ENCODE measurements around the gene DSN1. TPM values are rescaled to one million over a fixed set of nuclear protein-coding genes. Genes with fewer than 3 reads are reported as not detected.

Gene DSN1
- total RNA-seq, 1 experiment from 2014 or later: 27.9 TPM

GRCh38 chr20:36805396-36805795 is 31.8 kb upstream of the DSN1 start:
- peaks cover 10 to 16% of the 10 kb centered on the region in 2 experiments; a peak in 3 of 4 replicates for H3K36me3 ChIP-seq (ENCODE audit: control insufficient read depth in 1 of 2, insufficient read depth in 2 of 2, low read length in 2 of 2)
- H3K27me3 ChIP-seq (ENCODE audit: insufficient read depth, low read length): no peaks in the 10 kb centered on the region
- H3K4me1 ChIP-seq (ENCODE audit: control insufficient read depth in 1 of 2, insufficient read depth in 2 of 2, low read length in 2 of 2): peaks cover 0 to 9% of the 10 kb centered on the region in 2 experiments; a peak in 1 of 4 replicates
- no peaks in the 10 kb centered on the region for H3K79me2 ChIP-seq (ENCODE audit: insufficient read depth, low read length)
- H3K9me3 ChIP-seq (ENCODE audit: control insufficient read depth in 1 of 2, insufficient read depth in 1 of 2, low read depth in 1 of 2, low read length in 2 of 2): no peaks in the 10 kb centered on the region
- H2AFZ ChIP-seq (ENCODE audit: low read depth, low read length, poor library complexity, severe bottlenecking): no peak overlapping the region
- ChIA-PET CTCF (no interaction called here), RAD21 (ENCODE audit: low non-redundant PET in 1 of 2, low total read pairs in 2 of 2, uncharacterized antibody in 2 of 2, unreplicated experiment in 2 of 2) (no interaction called here), POLR2A (no interaction called here)
- H3K4me3 ChIP-seq (replicated peaks in 1 of 2; ENCODE audit: low read depth in 1 of 2, low read length in 2 of 2): no peak overlapping the region
- DNase-seq (ENCODE audit: low read depth, low spot score) (no peak), ATAC-seq (no peak)
- intact Hi-C loops (cut with micrococcal nuclease): no loop called here
- no peak overlapping the region for H3K4me2 ChIP-seq (ENCODE audit: low read length)
- no TSS peak for BruUV-seq (replicated peaks)
- H3K27ac ChIP-seq (ENCODE audit: low read depth, low read length): no peak overlapping the region
- TF ChIP-seq RAD21 (IDR thresholded peaks at IDR 0.05; ENCODE audit: low read depth): no peak
- no peak for TF ChIP-seq CEBPB (IDR thresholded peaks at IDR 0.05; ENCODE audit: low read depth)
- no peak for TF ChIP-seq POLR2AphosphoS5 (IDR thresholded peaks at IDR 0.05; ENCODE audit: low read depth, low read length)
- TF ChIP-seq TCF7L2 (IDR thresholded peaks at IDR 0.05; ENCODE audit: borderline replicate concordance, extremely low read depth, insufficient read depth, insufficient read length): no peak
- no peak for TF ChIP-seq MAX (IDR thresholded peaks at IDR 0.05)
- no peak for TF ChIP-seq SRF (IDR thresholded peaks at IDR 0.05; ENCODE audit: low read depth)
- no peak for TF ChIP-seq POLR2A (IDR thresholded peaks at IDR 0.05; ENCODE audit: borderline replicate concordance, extremely low read depth, insufficient read depth, insufficient read length)
- no peak for TF ChIP-seq ZBTB33 (IDR thresholded peaks at IDR 0.05; ENCODE audit: extremely low read depth, insufficient replicate concordance, low read length)
- TF ChIP-seq FOSL1 (IDR thresholded peaks at IDR 0.05; ENCODE audit: low read depth): no peak
- TF ChIP-seq SIN3A (IDR thresholded peaks at IDR 0.05; ENCODE audit: low read depth): no peak
- no peak for TF ChIP-seq EZH2 (IDR thresholded peaks at IDR 0.05)
- no peak for TF ChIP-seq EZH2phosphoT487 (IDR thresholded peaks at IDR 0.05; ENCODE audit: borderline replicate concordance)
- no peak for TF ChIP-seq YY1 (IDR thresholded peaks at IDR 0.05; ENCODE audit: extremely low read depth, insufficient replicate concordance, low read depth, low read length)
- TF ChIP-seq REST (IDR thresholded peaks at IDR 0.05; ENCODE audit: low read depth): no peak
- TF ChIP-seq SP1 (IDR thresholded peaks at IDR 0.05; ENCODE audit: low read depth): no peak
- no peak for TF ChIP-seq JUND (IDR thresholded peaks at IDR 0.05)
- H3K9me2 ChIP-seq (ENCODE audit: insufficient read depth): no peaks in the 10 kb centered on the region
- no peak overlapping the region for H3K9ac ChIP-seq (ENCODE audit: low read length)
- H4K20me1 ChIP-seq (ENCODE audit: insufficient read depth): no peaks in the 10 kb centered on the region
